ENCODE measurements around the gene THOC2.
A peak's percentile ranks its signal among the peaks of the same experiment; 100 is the strongest.
"Not testable (repeated sequence)": the region's sequence is repeated elsewhere in the genome, so short reads cannot be mapped to it uniquely, and the experiment has no call there.

The THOC2 gene

GRCh38 chrX:123738378-123738940 is 5.6 kb upstream of the THOC2 start:
- no peak for DNase-seq

DNA sequence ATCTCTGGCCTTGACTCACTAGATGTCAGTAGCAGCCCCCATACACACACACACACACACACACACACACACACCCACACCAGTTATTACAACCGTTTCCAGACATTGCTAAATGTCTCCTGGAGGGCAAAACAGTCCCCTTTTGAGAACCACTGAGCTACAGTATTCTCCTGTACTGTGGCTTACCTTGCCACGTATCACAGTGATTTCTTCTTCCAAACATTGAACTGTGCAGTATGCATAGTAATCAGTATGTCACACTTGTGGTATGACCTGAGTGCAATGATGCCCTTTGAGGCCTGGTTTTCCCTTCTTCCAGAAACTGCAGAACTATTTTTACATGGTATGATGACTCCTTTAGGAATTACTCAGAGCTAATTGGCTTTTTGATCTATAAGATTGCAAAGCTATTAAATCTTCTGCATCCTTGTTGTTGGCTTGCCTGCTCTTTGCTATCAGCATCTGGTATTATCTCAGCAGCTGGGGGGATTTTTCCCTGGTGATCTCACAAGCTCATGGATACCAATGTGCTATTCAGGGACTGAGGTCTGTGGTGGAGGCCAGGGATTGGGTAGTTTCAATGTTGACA is 3.6 kb upstream of the THOC2 start:
- peak; percentile 47 for DNase-seq

- not testable (repeated sequence) for DNase-seq
These were observed 2.3 kb upstream of the THOC2 start for GRCh38 chrX:123735137-123735536.

DNA sequence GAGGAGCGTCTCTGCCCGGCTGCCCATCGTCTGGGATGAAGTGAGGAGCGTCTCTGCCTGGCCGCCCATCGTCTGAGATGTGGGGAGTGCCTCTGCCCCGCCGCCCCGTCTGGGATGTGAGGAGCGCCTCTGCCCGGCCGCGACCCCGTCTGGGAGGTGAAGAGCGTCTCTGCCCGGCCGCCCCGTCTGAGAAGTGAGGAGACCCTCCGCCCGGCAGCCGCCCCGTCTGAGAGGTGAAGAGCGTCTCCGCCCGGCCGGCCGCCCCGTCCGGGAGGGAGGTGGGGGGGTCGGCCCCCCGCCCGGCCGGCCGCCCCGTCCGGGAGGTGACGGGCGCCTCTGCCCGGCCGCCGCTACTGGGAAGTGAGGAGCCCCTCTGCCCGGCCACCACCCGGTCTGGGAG is 1.2 kb upstream of the THOC2 start:
- DNase-seq = not testable (repeated sequence)

DNA sequence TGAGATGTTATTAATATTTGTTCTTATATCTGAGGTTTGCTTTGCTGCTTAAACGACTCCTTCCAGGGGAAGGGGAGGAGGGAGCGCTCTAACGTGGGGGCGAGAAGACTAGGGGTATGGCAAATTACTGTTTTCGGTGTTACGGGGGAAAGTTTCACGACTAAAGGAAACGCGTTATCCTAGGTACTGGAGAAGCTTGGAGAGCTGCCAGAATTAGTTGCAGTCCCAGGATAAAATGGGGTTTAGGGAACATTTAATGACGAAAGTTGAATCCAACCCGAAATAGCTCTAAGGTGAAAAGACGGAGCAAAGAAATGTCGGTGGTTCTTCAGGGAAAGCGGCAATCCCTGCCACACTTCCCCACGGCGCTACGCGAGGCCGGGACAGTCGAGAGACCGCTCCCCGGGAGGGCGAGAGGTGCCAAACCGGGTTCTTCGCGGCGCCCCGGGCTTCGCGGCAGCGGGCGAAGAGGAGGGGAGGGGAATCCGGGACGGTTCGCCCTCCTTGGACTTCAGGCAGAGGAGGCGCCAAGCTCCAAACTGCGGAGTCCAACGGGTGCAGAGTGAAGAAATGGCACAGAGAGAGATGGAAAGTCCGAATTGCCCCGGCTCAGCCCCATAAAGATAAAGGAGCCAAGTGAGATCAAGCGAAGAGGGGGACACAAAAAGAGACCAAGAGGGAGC is 724 bp downstream of the THOC2 start:
- DNase-seq = no peak

DNA sequence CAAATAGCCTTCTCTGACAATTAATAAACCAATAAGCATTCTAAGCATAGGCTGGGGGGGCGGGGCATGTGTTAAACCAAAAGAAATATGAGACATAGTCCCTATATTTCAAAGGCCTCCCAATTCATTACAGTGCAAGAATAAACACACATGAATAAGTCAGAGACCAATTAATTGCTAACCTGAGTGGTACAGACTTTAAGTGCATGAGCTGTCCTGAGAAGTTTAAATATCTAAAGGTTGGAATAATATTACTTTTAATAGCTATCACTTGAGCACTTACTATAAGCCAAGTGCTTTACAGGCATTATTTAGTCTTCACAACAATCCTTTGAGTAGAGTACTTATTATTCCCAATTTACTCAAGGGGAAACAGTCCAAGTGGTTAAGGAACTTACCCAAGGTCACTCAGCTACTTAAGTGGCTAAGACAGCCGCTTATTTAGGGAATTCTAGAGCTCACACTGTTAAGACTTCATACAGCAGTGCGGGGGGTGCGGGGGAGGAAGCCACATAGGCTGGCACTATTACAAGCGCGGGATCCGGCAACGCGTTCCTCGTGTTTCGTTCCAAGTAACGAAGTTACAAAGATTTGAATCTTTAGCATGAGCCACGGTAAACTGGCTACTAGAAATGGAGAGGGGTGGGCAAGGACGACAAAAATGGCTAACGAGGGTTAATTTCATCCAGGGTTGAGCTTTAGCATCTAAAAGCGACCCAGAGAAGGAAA is 1.4 kb downstream of the THOC2 start:
- DNase-seq = peak; percentile 11

- no peak for DNase-seq
These were observed 4.3 kb downstream of the THOC2 start for GRCh38 chrX:123728554-123728953.

- no peak for DNase-seq
These were observed 4.8 kb downstream of the THOC2 start for GRCh38 chrX:123728016-123728415.

- not testable (repeated sequence) for DNase-seq
These were observed 10.7 kb downstream of the THOC2 start for GRCh38 chrX:123722193-123722592.

- no peak for DNase-seq
These were observed 12.4 kb downstream of the THOC2 start for GRCh38 chrX:123720486-123720885.

DNA sequence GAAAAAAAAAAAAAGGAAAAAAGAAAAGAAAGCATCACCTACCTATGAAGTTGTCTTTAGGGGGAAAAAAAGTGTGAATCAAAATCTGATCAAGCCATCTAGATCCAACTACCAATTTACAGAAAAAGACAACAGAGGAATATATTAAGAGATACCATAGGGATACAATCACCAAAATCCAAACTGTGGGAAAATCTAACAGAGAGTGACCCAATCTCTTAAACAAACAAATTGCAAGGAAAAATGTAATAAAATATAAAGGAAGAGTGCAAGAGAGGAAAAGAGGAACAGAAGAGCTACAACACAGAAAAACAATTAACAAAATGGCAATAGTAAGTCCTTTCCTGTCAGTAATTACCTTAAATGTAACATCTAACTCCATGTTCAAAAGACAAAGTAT is 19.0 kb downstream of the THOC2 start:
- peak; percentile 21 for DNase-seq

- no peak for DNase-seq
These were observed 19.4 kb downstream of the THOC2 start for GRCh38 chrX:123713434-123713833.

DNA sequence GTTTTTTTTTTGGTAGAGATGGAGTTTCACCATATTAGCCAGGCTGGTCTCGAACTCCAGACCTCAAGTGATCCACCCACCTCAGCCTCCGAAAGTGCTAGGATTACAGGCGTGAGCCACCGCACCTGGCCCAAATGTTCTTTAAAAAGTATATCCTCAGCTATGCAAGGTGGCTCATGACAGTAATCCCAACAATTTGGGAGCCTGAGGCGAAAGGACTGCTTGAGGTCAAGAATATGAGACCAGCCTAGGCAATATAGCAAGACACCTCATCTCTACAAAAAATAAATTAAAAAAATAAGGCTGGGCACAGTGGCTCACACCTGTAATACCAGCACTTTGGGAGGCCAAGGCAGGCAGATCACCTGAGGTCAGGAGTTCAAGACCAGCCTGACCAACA is 21.7 kb downstream of the THOC2 start:
- DNase-seq = not testable (repeated sequence)

DNA sequence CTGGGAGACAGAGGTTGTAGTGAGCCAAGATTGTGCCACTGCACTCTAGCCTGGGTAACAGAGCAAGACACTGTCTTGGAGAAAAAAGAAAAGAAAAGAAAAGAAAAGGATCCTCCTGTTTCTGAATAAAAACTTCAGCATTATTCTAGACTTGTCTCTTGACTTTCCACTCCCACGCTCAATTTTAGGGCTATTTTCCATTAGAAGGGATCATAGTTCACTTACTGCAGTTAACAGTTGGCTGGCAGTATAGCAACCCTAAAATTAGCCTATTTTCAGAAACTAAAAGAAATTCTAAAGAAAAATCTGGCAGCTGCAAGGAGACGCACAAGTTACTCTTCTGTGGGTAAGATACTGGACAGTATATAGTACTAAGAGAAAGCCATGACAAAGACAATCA is 28.1 kb downstream of the THOC2 start:
- DNase-seq = no peak

DNA sequence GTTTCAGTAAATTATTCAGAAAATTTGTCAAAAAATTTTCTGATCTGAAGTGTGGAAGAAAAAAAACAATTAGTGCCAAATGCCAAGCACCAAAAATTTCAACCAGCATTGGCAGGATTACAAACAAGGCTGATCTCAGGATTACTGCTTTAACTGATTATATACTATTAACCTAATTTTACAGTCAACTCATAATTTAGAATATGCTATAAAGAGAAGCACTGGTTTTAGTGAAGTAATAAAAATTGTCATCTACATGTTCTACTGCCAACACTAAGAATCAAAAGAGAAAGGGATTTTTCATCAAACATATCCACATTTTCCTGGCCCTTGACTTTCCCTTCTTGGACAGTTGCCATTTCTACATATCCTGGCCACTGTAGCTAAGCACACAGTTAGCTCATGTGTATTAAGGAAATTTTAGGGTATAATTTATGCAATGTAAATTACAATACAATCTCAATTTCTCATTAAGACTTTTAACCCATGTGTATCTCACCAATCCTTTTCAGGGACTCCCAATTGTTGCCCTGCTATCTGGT is 33.8 kb downstream of the THOC2 start:
- peak; percentile 0 for DNase-seq

GRCh38 chrX:123696334-123696733 is 36.5 kb downstream of the THOC2 start:
- no peak for DNase-seq

DNA sequence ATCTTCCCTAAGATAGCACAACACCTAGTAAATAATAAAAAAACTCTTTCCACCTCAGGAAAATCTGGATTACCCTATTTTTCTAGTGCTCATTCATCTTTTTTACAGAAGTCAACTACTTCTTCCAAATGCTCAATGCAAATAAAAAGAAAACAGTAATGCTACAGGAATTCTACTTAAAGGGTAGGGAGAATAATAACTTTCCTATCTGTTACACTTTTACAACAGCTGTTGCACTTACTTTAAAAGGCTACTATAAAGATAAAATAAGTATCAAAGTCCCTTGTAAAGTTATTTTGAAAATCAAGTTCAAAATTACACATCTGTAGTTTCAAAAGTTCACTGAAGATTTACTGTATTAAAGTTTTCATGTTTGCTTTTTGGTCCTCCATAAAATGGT is 37.6 kb downstream of the THOC2 start:
- no peak for DNase-seq

GRCh38 chrX:123691776-123692175 is 41.1 kb downstream of the THOC2 start:
- DNase-seq = no peak

DNA sequence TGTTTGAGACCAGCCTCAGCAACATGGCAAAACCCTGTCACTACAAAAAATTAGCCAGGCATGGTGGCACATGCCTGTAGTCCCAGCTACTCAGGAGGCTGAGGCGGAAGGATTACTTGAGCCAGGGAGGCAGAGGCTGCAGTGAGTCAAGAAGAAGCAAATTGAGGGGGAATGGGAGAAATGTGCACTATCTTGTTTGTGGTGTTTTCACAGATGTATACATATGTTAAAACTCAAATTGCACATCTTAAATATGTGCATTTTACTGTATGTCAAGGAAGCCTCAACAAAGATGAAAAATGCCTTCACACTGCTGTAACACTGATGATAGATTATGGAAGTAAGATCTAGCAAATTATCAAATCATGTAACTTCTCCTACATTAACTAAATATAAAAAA is 44.3 kb downstream of the THOC2 start:
- no peak for DNase-seq

DNA sequence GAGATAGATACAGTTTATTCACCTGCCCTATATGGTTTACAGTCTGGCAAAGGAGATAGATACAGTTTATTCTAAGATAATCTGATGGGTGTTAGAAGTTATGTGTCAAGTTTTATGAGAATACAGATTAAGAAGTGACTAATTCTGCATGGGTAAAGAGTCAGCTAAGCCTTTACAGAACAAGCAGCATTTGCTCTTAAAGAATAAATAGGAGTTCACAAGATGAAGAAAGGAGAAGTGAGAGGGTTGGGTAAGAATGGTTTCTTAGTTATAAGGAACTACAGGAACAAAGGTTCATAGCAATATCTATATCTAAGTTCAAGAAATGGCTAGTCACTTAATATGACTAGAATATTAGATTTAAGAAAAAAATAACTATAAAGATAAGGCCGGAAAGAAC is 47.6 kb downstream of the THOC2 start:
- DNase-seq = no peak

- DNase-seq = no peak
These were observed 50.7 kb downstream of the THOC2 start for GRCh38 chrX:123682186-123682585.

- DNase-seq = not testable (repeated sequence)
These were observed 53.0 kb downstream of the THOC2 start for GRCh38 chrX:123679733-123680460.

- DNase-seq = no peak
These were observed 57.7 kb downstream of the THOC2 start for GRCh38 chrX:123675154-123675553.
